ENCODE measurements around the gene SMARCA2.

SMARCA2 gene

DNA sequence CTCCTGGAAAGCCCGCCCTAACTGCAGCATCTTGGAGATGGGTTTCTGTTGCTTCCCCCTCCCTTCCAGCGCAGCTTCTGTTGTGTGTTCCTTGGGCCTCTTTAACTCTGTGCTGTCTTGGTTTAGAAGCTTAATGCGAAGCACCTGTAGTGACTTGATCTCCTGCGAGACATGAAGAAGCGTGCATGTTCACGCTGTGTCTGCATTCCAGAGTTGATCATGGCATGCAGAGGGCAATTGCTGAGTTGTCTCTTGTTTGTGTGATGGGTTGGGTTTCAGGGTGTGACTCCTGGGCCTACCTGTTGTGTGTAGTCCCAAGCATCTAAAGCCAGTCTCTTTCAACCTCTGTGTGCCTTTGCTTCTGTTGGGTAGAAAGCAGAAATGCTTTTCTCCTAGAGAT is 155.6 kb downstream of the SMARCA2 start:
- no peak for DNase-seq (ENCODE audit: low read depth)

DNA sequence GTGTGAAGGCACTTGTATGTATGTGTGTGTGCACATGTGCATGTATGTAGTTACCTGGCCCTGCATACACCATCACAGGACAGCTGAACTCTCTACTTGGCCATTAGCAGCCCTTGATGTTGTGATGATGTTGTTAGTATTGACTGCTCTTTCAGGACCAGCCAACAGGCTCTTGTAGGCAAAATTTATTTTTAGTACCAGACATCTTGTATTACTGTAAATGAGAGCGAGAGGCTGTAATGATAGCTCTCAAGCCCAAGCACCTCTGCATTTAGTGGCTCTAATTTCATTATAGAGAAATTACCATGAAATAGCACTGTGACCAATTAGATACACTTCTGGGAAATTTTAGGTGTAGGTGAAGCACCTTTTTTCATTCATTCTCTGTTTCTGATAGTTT is 158.0 kb downstream of the SMARCA2 start:
- no peak for DNase-seq (ENCODE audit: low read depth)

DNA sequence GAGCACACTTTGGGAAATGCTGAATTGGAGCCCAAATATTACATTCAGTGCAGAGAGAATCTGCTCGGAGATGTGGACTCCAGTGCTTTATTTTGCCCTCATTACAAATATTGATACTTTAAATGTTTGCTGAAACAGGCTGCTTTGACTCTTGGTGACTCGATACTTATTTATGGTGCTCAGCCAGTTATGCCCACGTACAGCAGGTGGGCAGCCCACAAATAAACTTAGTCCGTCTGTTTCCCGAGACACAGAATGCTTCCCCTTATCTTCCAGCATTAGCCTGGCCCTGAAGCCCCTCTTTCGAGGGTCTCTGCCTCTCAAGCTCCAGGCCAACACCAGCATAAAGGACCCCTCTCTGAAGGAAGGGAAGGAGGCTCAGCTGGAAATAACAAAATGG is 158.7 kb downstream of the SMARCA2 start:
- no peak for DNase-seq (ENCODE audit: low read depth)

DNA sequence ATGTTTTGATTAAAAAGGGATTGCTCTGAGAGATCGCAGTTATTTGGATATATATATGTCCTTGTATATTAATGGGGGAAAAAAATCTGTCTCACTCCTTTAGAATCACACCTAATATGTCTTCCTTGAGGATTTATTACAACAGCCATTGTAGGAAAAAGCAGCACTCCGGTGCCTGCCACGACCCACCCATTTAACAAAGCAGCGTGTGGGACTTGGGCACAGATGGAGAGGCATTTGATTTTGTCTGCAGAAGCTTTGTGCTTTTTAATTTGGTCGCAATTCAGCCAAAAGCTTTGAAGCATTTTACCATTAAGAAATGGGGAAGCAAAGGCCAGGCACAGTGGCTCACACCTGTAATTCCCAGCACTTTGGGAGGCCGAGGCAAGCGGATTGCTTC is 159.2 kb downstream of the SMARCA2 start:
- DNase-seq (ENCODE audit: low read depth), result no peak

GRCh38 chr9:2174911-2175310 is 159.8 kb downstream of the SMARCA2 start:
- DNase-seq (ENCODE audit: low read depth), result no peak

DNA sequence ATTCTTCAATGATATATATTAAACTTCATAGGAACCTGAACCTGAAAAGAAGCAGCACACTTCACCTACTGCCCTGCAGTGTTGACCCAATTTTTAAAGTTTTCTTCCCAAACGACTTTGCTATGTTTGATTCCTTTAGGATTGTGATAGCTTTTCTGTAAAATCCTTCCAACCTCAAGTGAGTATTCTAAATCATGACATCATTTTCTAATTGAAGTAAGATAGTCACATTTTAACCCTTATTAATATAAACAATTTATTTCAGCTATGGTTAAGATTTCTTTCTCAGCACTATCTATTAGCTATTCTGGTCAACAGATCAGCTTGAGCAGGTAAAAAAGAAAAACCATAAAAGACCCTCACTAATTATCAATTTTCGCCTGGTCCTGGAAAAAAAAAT is 162.0 kb downstream of the SMARCA2 start:
- DNase-seq (ENCODE audit: low read depth), result no peak

DNA sequence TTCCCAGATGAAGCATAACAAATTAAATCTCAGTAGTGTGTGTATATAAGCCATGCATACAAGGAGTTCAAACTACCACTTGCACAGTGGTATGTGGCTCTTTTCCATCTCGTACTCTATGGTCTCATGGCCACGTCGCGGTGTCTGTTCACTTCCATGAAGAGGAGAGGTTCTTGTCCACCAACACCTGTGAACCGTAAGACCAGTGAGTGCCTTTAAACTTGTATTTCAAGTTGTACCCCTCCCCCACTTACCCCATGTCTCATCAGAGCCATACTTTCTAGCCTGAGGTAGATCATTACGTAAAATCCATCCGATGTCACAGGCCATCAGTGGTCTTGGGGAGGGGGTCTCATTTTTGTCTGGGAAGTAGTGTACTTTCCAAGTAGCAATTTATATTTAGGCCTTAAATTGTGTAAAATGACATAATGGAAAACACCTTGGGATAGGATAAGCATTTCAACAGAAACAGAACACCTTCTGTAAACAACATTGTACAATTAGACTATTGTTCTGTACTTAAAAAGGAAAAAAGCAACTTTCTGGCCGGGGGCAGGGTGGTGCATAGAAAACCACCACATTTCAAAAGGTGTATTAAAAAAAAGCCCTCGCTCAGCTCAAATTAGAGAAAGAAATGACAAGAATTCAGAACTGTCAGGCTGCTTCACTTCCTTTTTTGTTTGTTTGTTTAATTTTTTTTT is 163.0 kb downstream of the SMARCA2 start:
- no peak for DNase-seq (ENCODE audit: low read depth)

- no peak for DNase-seq (ENCODE audit: low read depth)
Measured at GRCh38 chr9:2179567-2179966, 164.4 kb downstream of the SMARCA2 start.

DNA sequence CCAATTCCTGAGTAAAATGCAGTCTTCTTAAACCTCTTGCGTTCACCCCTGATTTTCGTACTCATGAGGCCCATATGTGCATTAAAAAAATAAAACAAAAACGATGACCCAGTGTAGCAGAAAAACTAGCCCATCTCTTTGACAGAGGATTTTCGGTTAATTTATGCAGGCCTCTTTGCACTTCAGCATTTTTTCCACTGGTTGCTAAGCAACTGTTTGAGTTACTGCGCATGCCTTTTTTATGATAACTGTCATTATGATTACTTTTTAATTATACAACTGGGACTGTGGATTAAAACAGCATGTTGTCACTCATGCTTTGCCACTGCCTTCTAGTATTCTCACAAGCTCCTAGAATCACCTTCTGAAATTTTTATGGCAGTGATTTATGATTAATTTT is 165.0 kb downstream of the SMARCA2 start:
- DNase-seq (ENCODE audit: low read depth), result no peak

GRCh38 chr9:2180704-2181103 is 165.6 kb downstream of the SMARCA2 start:
- no peak for DNase-seq (ENCODE audit: low read depth)

- DNase-seq (ENCODE audit: low read depth), result no peak
Measured at GRCh38 chr9:2181792-2182191, 166.6 kb downstream of the SMARCA2 start.

GRCh38 chr9:2190939-2191608 is 175.9 kb downstream of the SMARCA2 start:
- no peak for DNase-seq (ENCODE audit: low read depth)

GRCh38 chr9:2191609-2191972 is 176.4 kb downstream of the SMARCA2 start:
- no peak for DNase-seq (ENCODE audit: low read depth)

- no peak for DNase-seq (ENCODE audit: low read depth)
Measured at GRCh38 chr9:2192356-2192979, 177.3 kb downstream of the SMARCA2 start.

- no peak for DNase-seq (ENCODE audit: low read depth)
Measured at GRCh38 chr9:2193552-2193951, 178.4 kb downstream of the SMARCA2 start.

DNA sequence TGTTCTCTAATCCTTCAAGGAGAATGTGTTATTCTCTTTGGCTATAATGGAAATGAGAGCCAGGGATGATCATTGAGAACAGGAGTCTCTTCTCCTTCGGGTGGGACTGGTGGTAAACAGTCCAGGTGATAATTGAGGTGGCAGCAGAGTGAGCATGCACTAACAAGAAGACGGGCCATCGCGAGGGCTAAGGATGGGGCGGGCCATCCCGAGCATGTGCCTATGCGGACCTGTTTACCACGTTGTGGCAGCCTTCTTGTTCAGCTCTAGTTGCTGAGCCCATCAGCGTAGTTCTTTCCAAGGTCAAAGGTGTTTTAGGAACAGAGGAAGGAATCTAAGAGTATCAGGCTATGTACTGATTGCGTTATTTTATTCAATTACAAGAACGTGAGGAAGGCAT is 180.1 kb downstream of the SMARCA2 start:
- DNase-seq (ENCODE audit: low read depth), result no peak

DNA sequence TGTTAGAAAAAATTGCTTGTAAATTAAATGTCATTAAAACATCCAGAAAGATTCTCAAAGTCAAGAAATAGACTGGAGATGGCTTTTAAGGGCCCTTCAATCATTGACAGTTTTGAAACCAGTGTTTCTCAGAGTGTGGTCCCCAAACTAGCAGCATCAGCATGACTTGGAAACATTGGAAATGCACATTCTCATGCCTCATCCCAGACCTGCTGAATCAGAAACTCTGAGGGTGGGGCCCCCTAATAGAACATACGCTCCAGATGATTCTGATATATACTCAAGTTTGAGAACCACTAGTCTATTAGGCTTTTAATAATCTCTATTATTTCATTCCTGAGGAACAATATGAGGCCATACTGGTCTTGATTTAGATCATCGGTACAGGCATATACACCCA is 181.6 kb downstream of the SMARCA2 start:
- no peak for DNase-seq (ENCODE audit: low read depth)

DNA sequence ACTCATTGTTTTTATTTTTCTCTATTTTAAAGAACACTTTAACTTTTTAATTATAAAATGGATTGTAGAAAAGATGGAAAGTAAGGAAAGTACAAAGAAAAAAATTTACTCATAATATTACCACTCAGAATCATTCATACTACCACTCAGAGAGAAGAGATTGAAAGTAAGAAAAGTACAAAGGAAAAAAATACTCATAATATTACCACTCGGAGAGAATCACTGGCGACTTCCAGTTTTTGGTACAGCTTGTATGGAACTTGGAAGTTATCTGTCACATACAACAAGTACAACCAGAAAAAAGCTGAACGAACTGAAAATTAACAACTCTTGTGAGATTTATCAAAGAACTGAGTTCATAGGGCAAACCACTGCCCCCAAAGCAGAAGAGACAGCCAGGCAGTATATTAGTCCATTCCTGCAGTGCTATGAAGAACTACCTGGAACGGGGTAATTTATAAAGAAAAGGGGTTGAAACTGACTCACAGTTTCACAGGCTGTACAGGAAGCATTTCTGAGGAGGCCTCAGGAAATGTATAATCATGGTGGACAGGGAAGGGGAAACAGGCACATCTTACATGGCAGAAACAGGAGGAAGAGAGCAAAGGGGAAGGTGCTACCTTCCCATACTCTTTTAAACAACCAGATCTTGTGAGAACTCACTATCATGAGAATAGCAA is 183.9 kb downstream of the SMARCA2 start:
- DNase-seq (ENCODE audit: low read depth), result no peak

DNA sequence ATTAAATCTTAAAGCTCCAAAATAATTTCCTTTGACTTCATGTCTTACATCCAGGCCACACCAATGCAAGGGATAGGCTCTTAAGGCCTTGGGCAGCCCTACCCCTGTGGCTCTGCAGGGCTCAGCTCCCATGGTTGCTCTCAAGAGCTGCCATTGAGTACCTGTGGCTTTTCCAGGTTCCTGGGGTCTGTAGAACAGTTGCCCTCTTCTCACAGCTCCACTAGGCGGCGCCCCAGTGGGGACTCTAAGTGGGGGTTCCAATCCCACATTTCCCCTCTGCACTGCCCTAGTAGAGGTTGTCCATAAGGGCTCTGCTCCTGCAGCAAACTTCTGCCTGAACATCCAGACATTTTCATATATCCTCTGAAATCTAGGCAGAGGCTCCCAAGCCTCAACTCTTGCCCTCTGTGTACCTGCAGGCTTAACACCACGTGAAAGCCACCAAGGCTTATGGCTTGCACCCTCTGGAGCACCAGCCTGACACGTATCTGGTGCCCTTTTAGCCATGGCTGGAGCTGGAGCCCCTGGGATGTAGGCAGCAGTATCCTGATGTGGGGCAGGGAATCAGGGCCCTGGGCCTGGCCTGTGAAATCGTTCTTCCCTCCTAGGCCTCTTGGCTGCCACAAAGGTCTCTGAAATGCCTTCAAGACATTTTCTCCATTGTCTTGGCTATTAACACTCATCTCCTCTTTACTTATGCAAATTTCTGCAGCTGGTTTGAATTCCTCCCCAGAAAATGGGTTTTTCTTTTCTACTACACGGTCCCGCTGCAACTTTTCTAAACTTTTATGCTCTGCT is 185.1 kb downstream of the SMARCA2 start:
- no peak for DNase-seq (ENCODE audit: low read depth)

- DNase-seq (ENCODE audit: low read depth), result no peak
Measured at GRCh38 chr9:2208465-2208864, 193.3 kb downstream of the SMARCA2 start.

- no peak for DNase-seq (ENCODE audit: low read depth)
Measured at GRCh38 chr9:2208991-2209390, 193.8 kb downstream of the SMARCA2 start.

- DNase-seq (ENCODE audit: low read depth), result no peak
Measured at GRCh38 chr9:2209400-2209799, 194.3 kb downstream of the SMARCA2 start.
